Stimulated activated naive B cell treated with anti-CD40 and anti-IgM and Interleukin-4, amounts not matched to agents 10 μg/mL and 1 μg/mL and 100 μg/mL, for 72 hours (primary cell): ENCODE results near the gene KCTD6.

Experiments
- ATAC-seq, 2 donors: fragments of 150-1000 bp; cut with Tn5 transposase; replicated peaks; 2 replicates each; pipeline ENCODE4 v1.10.0; 2021; ENCODE audit warnings: moderate library complexity in 1 of 2
- DNase-seq: peaks from one replicate; pipeline ENCODE4 v3.0.0; 2021
- H3K27ac Mint-ChIP-seq: one replicate; pipeline ENCODE4 v1.8.0; 2022; ENCODE audit warnings: mild to moderate bottlenecking, mixed read lengths
- H3K27me3 Mint-ChIP-seq, 2 donors: one replicate each; pipeline ENCODE4 v1.8.0; 2022; ENCODE audit warnings: mixed read lengths in 2 of 2
- H3K36me3 Mint-ChIP-seq, 2 donors: one replicate each; pipeline ENCODE4 v1.8.0; 2022; ENCODE audit warnings: mixed read lengths in 2 of 2, mild to moderate bottlenecking in 1 of 2
- H3K4me1 Mint-ChIP-seq, 2 donors: one replicate each; pipeline ENCODE4 v1.8.0; 2022; ENCODE audit warnings: mixed read lengths in 2 of 2, mild to moderate bottlenecking in 1 of 2
- H3K4me3 Mint-ChIP-seq, 2 donors: one replicate each; pipeline ENCODE4 v1.8.0; 2022; ENCODE audit warnings: mild to moderate bottlenecking in 2 of 2, mixed read lengths in 2 of 2, moderate library complexity in 1 of 2
- H3K9me3 Mint-ChIP-seq, 2 donors: one replicate each; pipeline ENCODE4 v1.8.0; 2022; ENCODE audit warnings: mixed read lengths in 2 of 2, mild to moderate bottlenecking in 1 of 2

The KCTD6 gene

GRCh38 chr3:58539626-58540025 lies 47.7 kb downstream of the KCTD6 start:
- Mint-ChIP-seq H3K4me1 (no peaks in the 10 kb centered on the region), H3K36me3 (no peaks in the 10 kb centered on the region), H3K4me3 (no peak overlapping the region), H3K27ac (no peak overlapping the region), H3K9me3 (no peaks in the 10 kb centered on the region), H3K27me3 (no peaks in the 10 kb centered on the region)
- no peak for DNase-seq
- no peak for ATAC-seq

- H3K27me3 Mint-ChIP-seq = no peaks in the 10 kb centered on the region
- H3K27ac Mint-ChIP-seq = no peak overlapping the region
- no peak for ATAC-seq
- no peaks in the 10 kb centered on the region for H3K4me1 Mint-ChIP-seq
- no peak for DNase-seq
- no peak overlapping the region for H3K4me3 Mint-ChIP-seq
- H3K36me3 Mint-ChIP-seq = no peaks in the 10 kb centered on the region
- no peaks in the 10 kb centered on the region for H3K9me3 Mint-ChIP-seq
These were observed 48.4 kb downstream of the KCTD6 start for GRCh38 chr3:58540176-58540858.

GRCh38 chr3:58544541-58544940 lies 52.6 kb downstream of the KCTD6 start:
- no peaks in the 10 kb centered on the region for H3K4me1 Mint-ChIP-seq

GRCh38 chr3:58551636-58552180 lies 59.8 kb downstream of the KCTD6 start:
- no peak overlapping the region for H3K4me3 Mint-ChIP-seq
- no peaks in the 10 kb centered on the region for H3K4me1 Mint-ChIP-seq
- peaks cover 4 to 10% of the 10 kb centered on the region in 2 donors for H3K9me3 Mint-ChIP-seq
- DNase-seq (no peak), ATAC-seq (no peak)
- peaks cover 8 to 15% of the 10 kb centered on the region in 2 donors for H3K27me3 Mint-ChIP-seq
- H3K27ac Mint-ChIP-seq = no peak overlapping the region
- H3K36me3 Mint-ChIP-seq = peaks cover 0 to 4% of the 10 kb centered on the region in 2 donors

More at GRCh38 chr3:58544541-58544940, 52.6 kb downstream of the KCTD6 start:
- Mint-ChIP-seq H3K27ac (no peak overlapping the region), H3K9me3 (no peaks in the 10 kb centered on the region), H3K36me3 (no peaks in the 10 kb centered on the region), H3K27me3 (no peaks in the 10 kb centered on the region), H3K4me3 (no peak overlapping the region)
- ATAC-seq = no peak
- DNase-seq = no peak
